Activated CD4-positive, CD25-positive, alpha-beta regulatory T cell treated with anti-CD3 and anti-CD28 coated beads, Interleukin-2, amount 50 U/mL, for 72 hours (primary cell): Measurements from ENCODE around the gene CLSTN1.
A peak's percentile ranks its signal among the peaks of the same experiment; 100 is the strongest.
"Not testable (repeated sequence)": the region's sequence is repeated elsewhere in the genome, so short reads cannot be mapped to it uniquely, and the experiment has no call there.

Experiments used
- DNase-seq: peaks from one replicate; pipeline ENCODE4 v3.0.0; 2021

CLSTN1 gene

DNA sequence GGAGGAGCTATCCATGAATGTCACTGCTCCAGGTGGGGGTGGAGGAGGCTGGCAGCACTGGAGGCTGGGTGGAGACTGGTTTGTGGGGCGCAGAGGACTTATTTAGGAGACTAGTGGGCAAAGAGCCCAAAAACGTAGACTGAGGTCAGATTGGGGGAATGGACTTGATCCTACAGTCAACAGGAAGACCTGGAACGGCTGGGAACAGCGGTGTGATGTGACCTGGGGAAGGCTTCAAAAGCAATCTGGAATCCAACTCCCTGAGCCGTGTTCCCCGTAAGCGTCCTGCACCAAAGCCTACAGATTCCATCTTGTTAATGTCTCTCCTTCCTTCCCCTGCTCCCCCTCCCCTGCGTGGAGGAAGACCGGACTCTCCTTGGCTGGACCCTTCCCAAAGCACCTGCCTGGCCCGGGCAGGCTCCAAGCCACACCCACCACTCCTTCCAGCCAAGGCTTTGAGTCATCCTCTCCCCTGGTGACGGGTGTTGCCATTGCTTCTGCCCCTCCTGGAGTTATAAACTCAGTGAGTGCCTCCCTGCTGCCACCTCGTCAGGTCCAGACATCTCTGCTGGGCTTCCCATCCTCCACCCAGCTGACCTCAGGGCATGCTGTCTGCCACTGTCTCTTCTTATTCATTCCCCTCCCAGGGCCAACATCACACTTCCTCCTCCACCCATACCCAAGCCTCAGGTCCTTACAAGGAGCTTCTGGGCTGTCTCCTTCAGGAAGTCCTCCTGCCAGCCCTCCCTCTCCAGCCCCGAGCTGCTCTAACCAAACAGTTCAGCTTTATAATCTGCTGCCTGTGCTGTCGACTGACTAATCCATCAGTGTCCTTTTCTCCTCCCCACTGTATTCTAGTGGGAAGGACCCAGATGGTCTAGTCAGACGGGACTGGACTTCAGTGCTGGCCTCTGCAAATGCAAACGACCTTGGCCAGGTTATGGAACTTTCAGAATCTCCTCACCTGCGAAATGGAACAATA lies 1.6 kb upstream of the CLSTN1 start:
- DNase-seq, result no peak

DNA sequence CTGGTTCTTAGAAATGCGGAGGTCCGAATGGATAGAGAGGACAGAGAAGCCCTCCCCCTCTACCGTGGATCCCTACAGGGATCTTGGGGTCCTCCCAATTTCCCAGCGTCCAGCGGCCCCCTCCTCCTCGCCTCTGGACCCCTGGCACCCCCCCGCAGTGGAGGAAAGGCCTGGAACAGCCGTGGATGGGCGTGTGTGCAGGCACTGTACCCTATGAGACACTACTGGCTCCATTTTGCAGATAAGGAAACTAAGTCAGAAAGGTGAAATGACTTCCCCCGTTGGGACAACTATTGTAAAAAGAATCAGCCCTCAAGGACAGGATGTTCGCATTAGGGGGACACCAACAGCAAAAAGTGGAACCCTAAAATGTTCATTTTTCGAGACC lies 931 bp upstream of the CLSTN1 start:
- no peak for DNase-seq

DNA sequence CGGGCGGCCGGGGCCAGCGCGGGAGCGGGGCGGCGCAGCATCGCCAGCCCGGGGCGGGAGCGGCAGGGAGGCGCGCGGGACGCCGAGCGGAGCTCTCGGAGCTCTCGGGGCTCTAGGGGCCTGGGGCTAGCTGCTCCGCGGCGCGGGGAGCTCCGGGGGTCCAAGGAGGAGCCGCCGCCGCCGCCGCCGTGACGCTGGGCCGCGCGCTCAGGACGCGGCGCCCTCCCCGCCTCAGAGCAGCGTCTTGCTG lies 147 bp downstream of the CLSTN1 start:
- no peak for DNase-seq

- peak; percentile 48 for DNase-seq
These were observed 670 bp downstream of the CLSTN1 start for GRCh38 chr1:9822897-9823692.

- no peak for DNase-seq
These were observed 1.3 kb downstream of the CLSTN1 start for GRCh38 chr1:9822490-9822889.

DNA sequence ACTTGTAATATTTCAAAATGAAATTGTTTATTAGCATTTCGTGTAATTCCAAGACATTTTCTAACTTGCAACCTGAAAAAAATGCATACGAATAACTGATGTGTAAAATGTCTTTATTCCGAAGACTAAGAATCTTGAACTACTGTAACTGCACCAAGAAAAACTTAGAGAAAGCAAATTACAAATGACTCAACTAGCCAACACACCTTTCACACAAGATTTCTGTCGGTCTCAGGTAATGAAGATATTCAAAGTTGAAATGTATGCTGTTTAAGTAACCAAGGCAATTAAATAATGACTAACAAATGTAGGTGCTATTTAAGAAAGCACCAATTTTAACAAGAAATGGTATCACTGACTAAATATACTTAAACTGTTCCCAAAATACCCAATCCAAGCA lies 2.1 kb downstream of the CLSTN1 start:
- DNase-seq, result no peak

DNA sequence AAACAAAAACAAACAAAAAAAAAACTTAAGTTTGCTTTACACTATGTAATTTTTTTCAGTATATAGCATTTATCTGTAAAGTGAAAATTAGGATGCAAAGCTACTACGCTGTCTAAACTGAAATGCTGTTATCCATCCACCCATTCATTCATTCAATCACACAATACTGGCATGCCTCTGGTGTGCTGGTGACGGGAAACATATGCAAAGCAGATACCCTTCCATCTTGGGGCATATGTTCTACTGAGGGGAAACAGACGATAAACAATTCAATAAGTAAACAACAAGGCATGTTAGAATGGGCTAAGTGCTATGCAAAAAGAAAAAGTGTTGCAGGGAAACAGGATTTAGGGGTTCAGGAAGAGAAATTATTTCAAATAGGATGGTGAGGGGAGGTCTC lies 3.2 kb downstream of the CLSTN1 start:
- no peak for DNase-seq

DNA sequence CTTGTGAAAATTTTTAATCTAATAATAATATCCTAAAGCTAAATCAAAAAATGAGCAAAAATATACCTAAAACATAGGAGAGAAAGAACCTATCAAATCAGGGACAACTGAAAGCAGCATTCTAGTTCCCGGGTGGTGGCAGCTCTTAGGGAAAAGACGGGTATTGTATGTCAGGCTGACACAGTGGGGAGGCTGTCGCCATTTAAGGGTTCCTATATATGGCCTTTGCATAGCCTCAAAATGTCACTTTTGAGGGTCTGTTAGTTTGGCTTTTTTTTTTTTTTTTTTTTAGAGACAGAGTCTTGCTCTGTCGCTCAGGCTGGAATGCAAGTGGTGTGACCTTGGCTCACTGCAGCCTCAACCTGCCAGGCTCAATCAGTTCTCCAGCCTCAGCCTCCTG lies 6.0 kb downstream of the CLSTN1 start:
- no peak for DNase-seq

DNA sequence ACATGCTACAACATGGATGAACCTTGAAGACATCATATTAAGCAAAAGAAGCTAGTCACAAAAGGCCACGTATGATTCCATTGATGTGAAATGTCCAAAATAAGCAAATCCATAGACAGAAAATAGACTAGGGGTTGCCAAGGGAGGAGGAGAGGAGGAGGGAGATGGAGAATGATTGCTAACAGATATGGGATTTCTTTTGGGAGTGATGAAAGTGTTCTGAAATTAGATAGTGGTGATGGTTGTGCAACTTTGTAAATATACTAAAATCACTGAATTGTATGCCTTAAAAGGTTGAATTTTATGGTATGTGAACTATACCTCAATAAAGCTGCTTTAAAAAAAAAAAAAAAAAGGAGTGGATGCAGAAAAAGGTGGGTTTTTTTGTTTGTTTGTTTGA lies 7.6 kb downstream of the CLSTN1 start:
- no peak for DNase-seq

- no peak for DNase-seq
These were observed 8.6 kb downstream of the CLSTN1 start for GRCh38 chr1:9815150-9815549.

- no peak for DNase-seq
These were observed 9.1 kb downstream of the CLSTN1 start for GRCh38 chr1:9814619-9815018.

GRCh38 chr1:9811239-9811966 lies 12.4 kb downstream of the CLSTN1 start:
- DNase-seq, result no peak

GRCh38 chr1:9809100-9809510 lies 14.7 kb downstream of the CLSTN1 start:
- no peak for DNase-seq

- DNase-seq, result no peak
These were observed 15.3 kb downstream of the CLSTN1 start for GRCh38 chr1:9808459-9808858.

DNA sequence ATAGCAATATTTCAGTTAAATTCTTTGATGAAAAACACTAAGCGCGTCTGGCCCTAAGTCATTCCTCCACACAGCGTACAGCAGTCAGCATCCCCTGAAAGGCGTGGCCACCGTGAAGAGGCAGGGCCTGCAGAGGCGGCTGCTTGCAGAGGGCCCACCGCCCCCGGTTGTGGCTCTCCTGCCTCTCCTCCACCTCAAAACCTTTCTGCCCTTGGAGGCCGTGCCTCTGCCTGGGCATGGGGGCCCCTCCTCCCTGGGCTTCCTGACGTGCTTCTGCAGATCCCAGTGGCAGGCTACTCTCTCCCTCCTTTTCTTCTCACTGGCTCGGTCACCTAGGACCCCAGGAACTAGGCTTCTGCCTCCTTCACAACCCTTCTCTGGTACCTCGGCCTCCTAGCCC lies 16.2 kb downstream of the CLSTN1 start:
- no peak for DNase-seq

DNA sequence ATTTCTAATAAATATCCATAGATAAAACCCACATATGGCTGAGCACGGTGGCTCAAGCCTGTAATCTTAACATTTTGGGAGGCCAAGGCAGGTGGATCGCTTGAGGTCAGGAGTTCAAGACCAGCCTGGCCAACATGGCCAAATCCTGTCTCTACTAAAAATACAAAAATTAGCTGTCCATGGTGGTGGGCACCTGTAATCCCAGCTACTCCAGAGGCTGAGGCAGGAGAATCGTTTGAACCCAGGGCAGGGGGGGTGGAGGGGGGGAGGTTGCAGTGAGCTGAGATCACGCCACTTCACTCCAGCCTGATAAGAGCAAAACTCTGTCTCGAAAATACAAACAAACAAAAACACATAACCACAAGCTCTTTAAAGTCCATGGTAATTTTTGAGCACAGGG lies 17.8 kb downstream of the CLSTN1 start:
- DNase-seq, result not testable (repeated sequence)

DNA sequence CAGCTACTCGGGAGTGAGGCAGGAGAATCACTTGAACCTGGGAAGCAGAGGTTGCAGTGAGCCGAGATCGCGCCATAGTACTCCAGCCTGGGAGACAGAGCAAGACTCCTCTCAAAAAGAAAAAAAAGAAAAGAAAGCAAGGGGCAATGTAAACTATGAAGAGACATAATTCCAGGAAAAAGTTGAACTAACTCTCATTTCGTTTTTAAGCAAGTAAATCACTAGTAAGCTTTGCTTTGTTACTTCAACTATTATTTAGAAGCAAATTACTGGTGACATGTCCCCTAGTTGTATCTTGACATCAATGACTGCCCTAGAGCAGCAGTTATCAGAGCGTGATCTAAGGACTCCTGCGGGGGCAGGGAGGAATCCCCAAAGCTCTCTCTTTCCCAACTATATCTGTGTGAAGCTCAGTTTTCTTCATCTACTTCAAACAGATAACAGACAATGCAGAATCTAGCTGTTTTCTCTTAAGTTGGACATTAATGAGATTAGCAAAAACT lies 18.7 kb downstream of the CLSTN1 start:
- no peak for DNase-seq

GRCh38 chr1:9803003-9803918 lies 20.5 kb downstream of the CLSTN1 start:
- not testable (repeated sequence) for DNase-seq

DNA sequence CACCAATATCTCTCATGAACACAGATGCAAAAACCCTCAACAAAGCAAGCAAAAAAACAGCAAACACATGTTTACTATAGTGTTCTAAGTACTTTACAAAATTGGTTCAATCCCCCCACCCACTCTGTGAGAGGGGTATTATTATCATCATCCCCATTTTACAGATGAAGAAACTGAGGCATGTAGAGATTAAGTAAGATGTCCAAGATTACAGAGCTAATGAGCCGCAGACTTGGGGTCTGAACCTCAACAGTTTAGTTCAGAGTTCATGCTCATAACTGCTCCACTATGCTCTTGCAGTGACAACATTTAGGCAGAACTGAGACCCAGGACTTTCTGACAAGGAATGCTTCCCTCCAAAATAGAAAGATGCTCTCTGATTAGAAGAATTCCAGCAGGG lies 21.9 kb downstream of the CLSTN1 start:
- no peak for DNase-seq

- no peak for DNase-seq
These were observed 25.3 kb downstream of the CLSTN1 start for GRCh38 chr1:9798236-9799130.

GRCh38 chr1:9797049-9797448 lies 26.7 kb downstream of the CLSTN1 start:
- DNase-seq, result no peak
